ENCODE data around the gene CAMTA2.

DNA sequence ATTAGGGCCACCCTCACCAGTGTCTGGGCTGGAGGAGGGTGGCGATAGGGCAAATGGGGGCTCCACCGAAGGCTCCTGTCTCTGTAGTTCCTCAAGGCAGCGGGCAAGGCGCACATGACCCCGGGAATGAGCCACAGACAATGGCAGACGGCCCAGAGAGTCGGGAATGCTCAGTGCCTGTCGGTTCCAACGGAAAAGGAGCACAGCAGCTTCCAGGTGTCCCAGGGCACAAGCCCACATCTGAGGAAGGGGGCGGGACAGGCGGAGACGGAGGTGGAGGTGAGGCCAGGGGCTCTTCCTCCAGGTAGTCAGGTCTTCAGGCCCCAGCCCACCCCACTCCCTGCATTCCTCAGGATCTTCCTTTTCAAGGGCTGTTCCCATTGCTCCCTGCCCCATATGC is 14.7 kb downstream of the CAMTA2 start:
- TF ChIP-seq, protein P1, sequence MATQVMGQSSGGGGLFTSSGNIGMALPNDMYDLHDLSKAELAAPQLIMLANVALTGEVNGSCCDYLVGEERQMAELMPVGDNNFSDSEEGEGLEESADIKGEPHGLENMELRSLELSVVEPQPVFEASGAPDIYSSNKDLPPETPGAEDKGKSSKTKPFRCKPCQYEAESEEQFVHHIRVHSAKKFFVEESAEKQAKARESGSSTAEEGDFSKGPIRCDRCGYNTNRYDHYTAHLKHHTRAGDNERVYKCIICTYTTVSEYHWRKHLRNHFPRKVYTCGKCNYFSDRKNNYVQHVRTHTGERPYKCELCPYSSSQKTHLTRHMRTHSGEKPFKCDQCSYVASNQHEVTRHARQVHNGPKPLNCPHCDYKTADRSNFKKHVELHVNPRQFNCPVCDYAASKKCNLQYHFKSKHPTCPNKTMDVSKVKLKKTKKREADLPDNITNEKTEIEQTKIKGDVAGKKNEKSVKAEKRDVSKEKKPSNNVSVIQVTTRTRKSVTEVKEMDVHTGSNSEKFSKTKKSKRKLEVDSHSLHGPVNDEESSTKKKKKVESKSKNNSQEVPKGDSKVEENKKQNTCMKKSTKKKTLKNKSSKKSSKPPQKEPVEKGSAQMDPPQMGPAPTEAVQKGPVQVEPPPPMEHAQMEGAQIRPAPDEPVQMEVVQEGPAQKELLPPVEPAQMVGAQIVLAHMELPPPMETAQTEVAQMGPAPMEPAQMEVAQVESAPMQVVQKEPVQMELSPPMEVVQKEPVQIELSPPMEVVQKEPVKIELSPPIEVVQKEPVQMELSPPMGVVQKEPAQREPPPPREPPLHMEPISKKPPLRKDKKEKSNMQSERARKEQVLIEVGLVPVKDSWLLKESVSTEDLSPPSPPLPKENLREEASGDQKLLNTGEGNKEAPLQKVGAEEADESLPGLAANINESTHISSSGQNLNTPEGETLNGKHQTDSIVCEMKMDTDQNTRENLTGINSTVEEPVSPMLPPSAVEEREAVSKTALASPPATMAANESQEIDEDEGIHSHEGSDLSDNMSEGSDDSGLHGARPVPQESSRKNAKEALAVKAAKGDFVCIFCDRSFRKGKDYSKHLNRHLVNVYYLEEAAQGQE (IDR thresholded peaks at IDR 0.05; ENCODE audit: insufficient read depth in 1 of 2, low read depth in 2 of 2, low read length in 2 of 2), result no peak
- TF ChIP-seq POLR2AphosphoS5 (IDR thresholded peaks at IDR 0.05; ENCODE audit: low read depth, low read length) (no peak; the same call in 1 of the 2 replicates), SIN3A (IDR thresholded peaks at IDR 0.05; ENCODE audit: borderline replicate concordance, insufficient read depth, low read length) (no peak)
